Endothelial cell of umbilical vein (primary cell): ENCODE data around the gene ZNF396. TPM values are rescaled to one million over a fixed set of nuclear protein-coding genes. Genes with fewer than 3 reads are reported as not detected.
A peak's percentile ranks its signal among the peaks of the same experiment; 100 is the strongest.

Experiments used
- BruUV-seq: library from RNA; stranded (reverse); fragments of 400-500 nt; replicated peaks from 2 replicates; lab custom pipeline; 2021; lab: Mats Ljungman, UMichigan
- CTCF ChIA-PET: fragments of 300-600, 350-600 bp; sonication (Branson Sonifier 250); formaldehyde crosslinking; loops from one replicate; lab custom pipeline; 2021; ENCODE audit warnings: antibody characterized with exemption, inconsistent platforms; lab: Charles Lee
- POLR2A ChIA-PET: fragments of 300-600, 350-600 bp; sonication (Branson Sonifier 250); formaldehyde crosslinking; loops from one replicate; lab custom pipeline; 2021; ENCODE audit warnings: antibody characterized with exemption, inconsistent platforms; lab: Charles Lee
- DNase-seq: peaks from one replicate; pipeline ENCODE4 v3.0.0-alpha.2; 2011; ENCODE audit warnings: low read depth, low spot score
- FAIRE-seq: peaks from 2 replicates; lab custom pipeline; 2011; peaks lifted over from hg19 to GRCh38; lab: Jason Lieb, UNC
- H2AFZ ChIP-seq: 2 replicates; pipeline ENCODE4 v1.6.0; 2012; ENCODE audit warnings: low read depth, low read length, control low read depth, inconsistent platforms
- H3K27ac ChIP-seq: 2 replicates; pipeline ENCODE4 v1.5.1; 2011; ENCODE audit warnings: low read depth, mild to moderate bottlenecking, control low read depth, low read length, moderate library complexity; ENCODE audit not compliant: insufficient read depth
- H3K27me3 ChIP-seq, 2 experiments: 2 replicates each; pipeline versions ENCODE4 v1.6.0 to v1.6.1; 2011; ENCODE audit warnings: low read length in 2 of 2, mixed read lengths in 1 of 2; ENCODE audit not compliant: control insufficient read depth in 2 of 2, insufficient read depth in 2 of 2
- H3K36me3 ChIP-seq, 2 experiments: 2 replicates in 1 of 2; 3 replicates in 1 of 2; pipeline ENCODE4 v1.5.1; 2011; ENCODE audit warnings: low read length in 2 of 2, mild to moderate bottlenecking in 1 of 2, moderate library complexity in 1 of 2; ENCODE audit not compliant: control insufficient read depth in 2 of 2, insufficient read depth in 2 of 2; ENCODE audit errors: extremely low read depth in 1 of 2
- H3K4me1 ChIP-seq: 3 replicates; pipeline ENCODE4 v1.5.1; 2011; ENCODE audit warnings: mild to moderate bottlenecking, low read length; ENCODE audit not compliant: control insufficient read depth, insufficient read depth; ENCODE audit errors: extremely low read depth
- H3K4me2 ChIP-seq: 2 replicates; pipeline ENCODE4 v1.6.1; 2011; ENCODE audit warnings: low read length, control low read depth, mixed read lengths; ENCODE audit not compliant: insufficient read depth
- H3K4me3 ChIP-seq, 3 experiments: fragments of 200-600 bp in 1 of 3; sonication (generic), shearing (Covaris generic) in 1 of 3; replicated peaks in 1 of 3; 2 replicates each; pipeline ENCODE4 v1.5.1; 2011 to 2016; ENCODE audit warnings: control low read depth in 3 of 3, low read length in 3 of 3, mild to moderate bottlenecking in 2 of 3, inconsistent platforms in 1 of 3, low read depth in 1 of 3, moderate library complexity in 1 of 3; ENCODE audit not compliant: insufficient read depth in 1 of 3
- H3K79me2 ChIP-seq: 2 replicates; pipeline ENCODE4 v1.6.0; 2012; ENCODE audit warnings: low read length, inconsistent platforms; ENCODE audit not compliant: control insufficient read depth, insufficient read depth
- H3K9ac ChIP-seq: replicated peaks from 2 replicates; pipeline ENCODE3; 2011; ENCODE audit warnings: low read length, control low read depth; ENCODE audit not compliant: insufficient read depth; ENCODE audit errors: extremely low read depth
- H3K9me1 ChIP-seq: replicated peaks from 3 replicates; pipeline ENCODE4 v1.6.0; 2011; ENCODE audit warnings: mild to moderate bottlenecking, low read length; ENCODE audit not compliant: control insufficient read depth, insufficient read depth; ENCODE audit errors: extremely low read depth
- H3K9me3 ChIP-seq: replicated peaks from 2 replicates; pipeline ENCODE4 v1.5.1; 2012; ENCODE audit warnings: low read length, inconsistent platforms; ENCODE audit not compliant: control insufficient read depth, insufficient read depth
- H4K20me1 ChIP-seq: replicated peaks from 2 replicates; pipeline ENCODE3; 2011; ENCODE audit warnings: mild to moderate bottlenecking, low read length; ENCODE audit not compliant: control insufficient read depth, insufficient read depth; ENCODE audit errors: extremely low read depth
- CTCF ChIP-seq, 2 donors: IDR thresholded peaks; 1 replicate in 1 of 2; 2 replicates in 1 of 2; pipeline ENCODE4 v1.5.1; 2011; ENCODE audit warnings: low read length in 2 of 2, mild to moderate bottlenecking in 2 of 2, moderate library complexity in 2 of 2, control low read depth in 1 of 2, inconsistent platforms in 1 of 2, low read depth in 1 of 2; ENCODE audit not compliant: insufficient read depth in 1 of 2; ENCODE audit errors: extremely low read depth in 1 of 2
- EZH2 ChIP-seq: IDR thresholded peaks from 2 replicates; pipeline ENCODE4 v1.6.1; 2012; ENCODE audit warnings: borderline replicate concordance, low read depth, mild to moderate bottlenecking, moderate library complexity, low read length, inconsistent platforms; ENCODE audit not compliant: severe bottlenecking
- FOS ChIP-seq: IDR thresholded peaks from 2 replicates; pipeline ENCODE4 v1.6.1; 2011; ENCODE audit warnings: mild to moderate bottlenecking, low read length, moderate library complexity, borderline replicate concordance; ENCODE audit not compliant: insufficient read depth
- GATA2 ChIP-seq: IDR thresholded peaks from 2 replicates; pipeline ENCODE4 v1.7.0; 2011; ENCODE audit warnings: low read depth, mild to moderate bottlenecking, moderate library complexity, mixed read lengths, low read length; ENCODE audit not compliant: insufficient read length, insufficient read depth
- JUN ChIP-seq: IDR thresholded peaks from 2 replicates; pipeline ENCODE4 v1.6.1; 2011; ENCODE audit warnings: borderline replicate concordance, low read depth; ENCODE audit not compliant: insufficient read length, insufficient read depth
- MYC ChIP-seq: IDR thresholded peaks from one replicate; pipeline ENCODE4 v1.6.1; 2011; ENCODE audit warnings: mild to moderate bottlenecking, low read depth, low read length
- POLR2A ChIP-seq: IDR thresholded peaks from 2 replicates; pipeline ENCODE4 v1.6.1; 2012; ENCODE audit warnings: low read depth, mild to moderate bottlenecking, control low read depth, low read length
- POLR2AphosphoS5 ChIP-seq: IDR thresholded peaks from 2 replicates; pipeline ENCODE4 v1.6.1; 2012; ENCODE audit warnings: low read depth, mild to moderate bottlenecking, control low read depth, low read length, moderate library complexity; ENCODE audit not compliant: insufficient read depth
- dilution Hi-C: fragments of 300-500 bp; cut with MboI; formaldehyde crosslinking; loops from one replicate; pipeline ENCODE4 v1.15.0; 2019; ENCODE audit warnings: low sequenced_read_pairs; ENCODE audit not compliant: extremely low pct_ligation_motif_present
- intact Hi-C: fragments of 100-400 bp; cut with micrococcal nuclease; formaldehyde crosslinking; loops from one replicate; pipeline ENCODE4 v1.10.0; 2022
- polyA plus RNA-seq, 4 experiments: library from polyadenylated mRNA; depleted of rRNA in 3 of 4; stranded (reverse) in 3 of 4; unstranded in 1 of 4; fragments of >200 nt; gene quantifications; 2 replicates each; pipeline versions ENCODE4 v1.2.1 to v1.2.3, GENCODE V29; 2011 to 2012; ENCODE audit warnings: missing spikeins in 1 of 4
- total RNA-seq: library from RNA; stranded (reverse); gene quantifications from 2 replicates; pipeline ENCODE4 v1.2.3, GENCODE V29; 2021
- TF ChIP-seq, protein P1 (sequence below): IDR thresholded peaks from 2 replicates; pipeline ENCODE4 v1.6.1; 2011; ENCODE audit not compliant: insufficient read depth, insufficient read length

Gene ZNF396
- total and polyA plus RNA-seq, 2 donors (not counting 3 experiments of a cell fraction or from before 2014, with no cell fraction given) = 0.28 to 0.44 TPM

GRCh38 chr18:35424356-35424755, 47.2 kb upstream of the ZNF396 start:
- no peak overlapping the region for H3K4me2 ChIP-seq
- H3K9ac ChIP-seq = no peak overlapping the region
- DNase-seq (peak; percentile 59), FAIRE-seq (no peak)
- no peaks in the 10 kb centered on the region for H3K79me2 ChIP-seq
- POLR2A ChIA-PET = no interaction called here
- TF ChIP-seq POLR2A = no peak
- no peak for TF ChIP-seq POLR2AphosphoS5
- no peak for TF ChIP-seq EZH2
- TF ChIP-seq GATA2 = no peak
- no peak overlapping the region for H3K4me3 ChIP-seq
- no peaks in the 10 kb centered on the region for H3K36me3 ChIP-seq
- H3K9me1 ChIP-seq = no peaks in the 10 kb centered on the region
- no peaks in the 10 kb centered on the region for H4K20me1 ChIP-seq
- H2AFZ ChIP-seq = no peak overlapping the region
- no peaks in the 10 kb centered on the region for H3K4me1 ChIP-seq
- no peaks in the 10 kb centered on the region for H3K27me3 ChIP-seq
- no peak overlapping the region for H3K27ac ChIP-seq
- intact Hi-C loops = no loop called here
- dilution Hi-C loops = no loop called here
- CTCF ChIA-PET = no interaction called here
- no peaks in the 10 kb centered on the region for H3K9me3 ChIP-seq
- no TSS peak for BruUV-seq

GRCh38 chr18:35422237-35422636, 45.1 kb upstream of the ZNF396 start:
- BruUV-seq = no TSS peak
- Histone ChIP-seq H4K20me1 (no peaks in the 10 kb centered on the region), H3K9me1 (no peaks in the 10 kb centered on the region), H3K9me3 (no peaks in the 10 kb centered on the region), H3K27ac (no peak overlapping the region), H3K4me2 (no peak overlapping the region), H3K36me3 (no peaks in the 10 kb centered on the region), H3K4me1 (no peaks in the 10 kb centered on the region), H3K9ac (no peak overlapping the region), H2AFZ (no peak overlapping the region), H3K4me3 (no peak overlapping the region), H3K27me3 (no peaks in the 10 kb centered on the region), H3K79me2 (no peaks in the 10 kb centered on the region)
- FAIRE-seq (no peak), DNase-seq (no peak)
- dilution Hi-C loops = no loop called here
- POLR2A ChIA-PET = no interaction called here
- intact Hi-C loops = no loop called here
- CTCF ChIA-PET = interaction anchor here (1.2 to 1.4 kb wide), 2 partner anchors 24 to 528 kb away, joined by 4 to 5 read pairs; no protein-coding TSS in a partner anchor
- TF ChIP-seq, protein P1, sequence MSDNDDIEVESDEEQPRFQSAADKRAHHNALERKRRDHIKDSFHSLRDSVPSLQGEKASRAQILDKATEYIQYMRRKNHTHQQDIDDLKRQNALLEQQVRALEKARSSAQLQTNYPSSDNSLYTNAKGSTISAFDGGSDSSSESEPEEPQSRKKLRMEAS = no peak
- TF ChIP-seq JUN (no peak), MYC (no peak), EZH2 (no peak), POLR2A (no peak), FOS (no peak), GATA2 (no peak), CTCF (IDR thresholded peaks at IDR 0.05; ENCODE audit: extremely low read depth in 1 of 2, insufficient read depth in 1 of 2, low read depth in 1 of 2, low read length in 2 of 2) (no peak), POLR2AphosphoS5 (no peak)
